Measurements from ENCODE around the gene DNAJC4.
A peak's percentile ranks its signal among the peaks of the same experiment; 100 is the strongest.

The DNAJC4 gene

GRCh38 chr11:64249563-64250414, 19.4 kb downstream of the DNAJC4 start:
- Histone ChIP-seq H3K9ac (ENCODE audit: low read depth, low read length) (no peak overlapping the region), H3K36me3 (ENCODE audit: insufficient read depth, low read length) (no peaks in the 10 kb centered on the region), H3K9me3 (ENCODE audit: control insufficient read depth, insufficient read depth, low read length) (no peaks in the 10 kb centered on the region), H3K4me1 (ENCODE audit: insufficient read depth, low read length) (peaks cover 30% of the 10 kb centered on the region)

GRCh38 chr11:64250415-64251015, 20.2 kb downstream of the DNAJC4 start:
- H3K4me1 ChIP-seq (ENCODE audit: insufficient read depth, low read length) = peaks cover 30% of the 10 kb centered on the region
- H3K9ac ChIP-seq (ENCODE audit: low read depth, low read length) = peak overlapping the region; percentile 82
- no peaks in the 10 kb centered on the region for H3K9me3 ChIP-seq (ENCODE audit: control insufficient read depth, insufficient read depth, low read length)
- H3K36me3 ChIP-seq (ENCODE audit: insufficient read depth, low read length) = no peaks in the 10 kb centered on the region

GRCh38 chr11:64251016-64251752, 20.8 kb downstream of the DNAJC4 start, which contains the start of gene PLCB3:
TSS of gene PLCB3 (plus strand) at chr11:64251530. CDS start at chr11:64251650, 120 bp downstream.
- H3K9me3 ChIP-seq (ENCODE audit: control insufficient read depth, insufficient read depth, low read length) = no peaks in the 10 kb centered on the region
- H3K36me3 ChIP-seq (ENCODE audit: insufficient read depth, low read length) = peaks cover 4% of the 10 kb centered on the region
- peak within 1 kb of the TSS; percentile 82 for H3K9ac ChIP-seq (ENCODE audit: low read depth, low read length)
- peaks cover 30% of the 10 kb centered on the region for H3K4me1 ChIP-seq (ENCODE audit: insufficient read depth, low read length)

- Histone ChIP-seq H3K36me3 (ENCODE audit: insufficient read depth, low read length) (peaks cover 7% of the 10 kb centered on the region), H3K9ac (ENCODE audit: low read depth, low read length) (peak overlapping the region; percentile 82), H3K4me1 (ENCODE audit: insufficient read depth, low read length) (peaks cover 30% of the 10 kb centered on the region)
These were observed 21.3 kb downstream of the DNAJC4 start for GRCh38 chr11:64251753-64252002.

GRCh38 chr11:64252003-64252872, 21.9 kb downstream of the DNAJC4 start:
- Histone ChIP-seq H3K9me3 (ENCODE audit: control insufficient read depth, insufficient read depth, low read length) (no peaks in the 10 kb centered on the region), H3K4me1 (ENCODE audit: insufficient read depth, low read length) (peaks cover 30% of the 10 kb centered on the region), H3K36me3 (ENCODE audit: insufficient read depth, low read length) (peaks cover 7% of the 10 kb centered on the region)

More at GRCh38 chr11:64251753-64252002, 21.3 kb downstream of the DNAJC4 start:
- no peaks in the 10 kb centered on the region for H3K9me3 ChIP-seq (ENCODE audit: control insufficient read depth, insufficient read depth, low read length)

GRCh38 chr11:64253043-64253442, 22.7 kb downstream of the DNAJC4 start:
- H3K36me3 ChIP-seq (ENCODE audit: insufficient read depth, low read length) = peaks cover 7% of the 10 kb centered on the region
- H3K9ac ChIP-seq (ENCODE audit: low read depth, low read length) = no peak overlapping the region
- peaks cover 27% of the 10 kb centered on the region for H3K4me1 ChIP-seq (ENCODE audit: insufficient read depth, low read length)

More at GRCh38 chr11:64252003-64252872, 21.9 kb downstream of the DNAJC4 start:
- H3K9ac ChIP-seq (ENCODE audit: low read depth, low read length) = peak overlapping the region; percentile 82

GRCh38 chr11:64253481-64253880, 23.1 kb downstream of the DNAJC4 start:
- peaks cover 7% of the 10 kb centered on the region for H3K36me3 ChIP-seq (ENCODE audit: insufficient read depth, low read length)
- peaks cover 23% of the 10 kb centered on the region for H3K4me1 ChIP-seq (ENCODE audit: insufficient read depth, low read length)
- no peaks in the 10 kb centered on the region for H3K9me3 ChIP-seq (ENCODE audit: control insufficient read depth, insufficient read depth, low read length)
- no peak overlapping the region for H3K9ac ChIP-seq (ENCODE audit: low read depth, low read length)

More at GRCh38 chr11:64253043-64253442, 22.7 kb downstream of the DNAJC4 start:
- H3K9me3 ChIP-seq (ENCODE audit: control insufficient read depth, insufficient read depth, low read length) = no peaks in the 10 kb centered on the region

- H3K4me1 ChIP-seq (ENCODE audit: insufficient read depth, low read length) = peaks cover 16% of the 10 kb centered on the region
- H3K9me3 ChIP-seq (ENCODE audit: control insufficient read depth, insufficient read depth, low read length) = no peaks in the 10 kb centered on the region
- peaks cover 7% of the 10 kb centered on the region for H3K36me3 ChIP-seq (ENCODE audit: insufficient read depth, low read length)
- no peak overlapping the region for H3K9ac ChIP-seq (ENCODE audit: low read depth, low read length)
These were observed 24.0 kb downstream of the DNAJC4 start for GRCh38 chr11:64254326-64254725.

GRCh38 chr11:64255135-64256128, 25.1 kb downstream of the DNAJC4 start:
- Histone ChIP-seq H3K4me1 (ENCODE audit: insufficient read depth, low read length) (peaks cover 6% of the 10 kb centered on the region; the same call in 1 of the 2 replicates), H3K9ac (ENCODE audit: low read depth, low read length) (no peak overlapping the region), H3K9me3 (ENCODE audit: control insufficient read depth, insufficient read depth, low read length) (no peaks in the 10 kb centered on the region), H3K36me3 (ENCODE audit: insufficient read depth, low read length) (peaks cover 7% of the 10 kb centered on the region)

- H3K9me3 ChIP-seq (ENCODE audit: control insufficient read depth, insufficient read depth, low read length) = no peaks in the 10 kb centered on the region
- H3K9ac ChIP-seq (ENCODE audit: low read depth, low read length) = no peak overlapping the region
- 0 out of 2 replicates have a peak, but pooled peaks cover 3% of the 10 kb centered on the region for H3K4me1 ChIP-seq (ENCODE audit: insufficient read depth, low read length)
- peaks cover 7% of the 10 kb centered on the region for H3K36me3 ChIP-seq (ENCODE audit: insufficient read depth, low read length)
These were observed 26.0 kb downstream of the DNAJC4 start for GRCh38 chr11:64256300-64256699.

- H3K36me3 ChIP-seq (ENCODE audit: insufficient read depth, low read length) = peaks cover 11% of the 10 kb centered on the region
- H3K9ac ChIP-seq (ENCODE audit: low read depth, low read length) = no peak overlapping the region
- peaks cover 3% of the 10 kb centered on the region; the same call in 1 of the 2 replicates for H3K4me1 ChIP-seq (ENCODE audit: insufficient read depth, low read length)
- H3K9me3 ChIP-seq (ENCODE audit: control insufficient read depth, insufficient read depth, low read length) = no peaks in the 10 kb centered on the region
These were observed 28.0 kb downstream of the DNAJC4 start for GRCh38 chr11:64258356-64258755.

- Histone ChIP-seq H3K36me3 (ENCODE audit: insufficient read depth, low read length) (peaks cover 11% of the 10 kb centered on the region), H3K9ac (ENCODE audit: low read depth, low read length) (no peak overlapping the region), H3K4me1 (ENCODE audit: insufficient read depth, low read length) (peaks cover 9% of the 10 kb centered on the region; the same call in 1 of the 2 replicates), H3K9me3 (ENCODE audit: control insufficient read depth, insufficient read depth, low read length) (no peaks in the 10 kb centered on the region)
These were observed 28.7 kb downstream of the DNAJC4 start for GRCh38 chr11:64258946-64259532.
